Hindlimb muscle (tissue), 1 donor: ENCODE measurements around the gene PRR19. TPM values are rescaled to one million over a fixed set of nuclear protein-coding genes. Genes with fewer than 3 reads are reported as not detected.

ENCODE experiments used
- DNase-seq: peaks from one replicate; pipeline ENCODE4 v3.0.0-alpha.2; 2013
- polyA plus RNA-seq: library from polyadenylated mRNA; unstranded; fragments of 120-200 nt; gene quantifications from one replicate; pipeline ENCODE4 v1.2.1, GENCODE V29; 2013; ENCODE audit not compliant: insufficient read length

Gene PRR19
- polyA plus RNA-seq, 1 donor: 0.53 TPM

- DNase-seq: no peak
Observed at GRCh38 chr19:42352301-42353259, 50.6 kb downstream of the PRR19 start.

GRCh38 chr19:42353341-42354015 lies 51.5 kb downstream of the PRR19 start:
- DNase-seq: no peak

GRCh38 chr19:42355896-42356295 lies 54.0 kb downstream of the PRR19 start:
- DNase-seq: no peak

GRCh38 chr19:42356686-42357085 lies 54.8 kb downstream of the PRR19 start:
- no peak for DNase-seq

- no peak for DNase-seq
Observed at GRCh38 chr19:42357290-42357689, 55.4 kb downstream of the PRR19 start.

Other genes with a start within 250 kb of the PRR19 start
- 2.2 TPM for gene GRIK5, start 231.9 kb upstream of the PRR19 start, polyA plus RNA-seq
- 12.4 TPM for gene ZNF574, start 226.0 kb upstream of the PRR19 start, polyA plus RNA-seq
- gene POU2F2, start 169.7 kb upstream of the PRR19 start, polyA plus RNA-seq: 2.0 TPM
- gene DEDD2, start 84.5 kb upstream of the PRR19 start, polyA plus RNA-seq: 16.6 TPM
- 6.7 TPM for gene ZNF526, start 81.8 kb upstream of the PRR19 start, polyA plus RNA-seq
- gene GSK3A, start 59.5 kb upstream of the PRR19 start, polyA plus RNA-seq: 47.4 TPM
- gene ERF, start 47.0 kb upstream of the PRR19 start, polyA plus RNA-seq: 34.5 TPM
- 44.8 TPM for gene CIC, start 32.9 kb upstream of the PRR19 start, polyA plus RNA-seq
- gene PAFAH1B3, start 492 bp downstream of the PRR19 start, polyA plus RNA-seq: 33.6 TPM
- gene TMEM145, start 11.2 kb downstream of the PRR19 start, polyA plus RNA-seq: 0.41 TPM
- gene MEGF8, start 23.5 kb downstream of the PRR19 start, polyA plus RNA-seq: 30.9 TPM
- gene CNFN, start 88.2 kb downstream of the PRR19 start, polyA plus RNA-seq: not detected
- gene LIPE, start 125.3 kb downstream of the PRR19 start, polyA plus RNA-seq: 11.6 TPM
- not detected for gene CXCL17, start 140.8 kb downstream of the PRR19 start, polyA plus RNA-seq
- 2.1 TPM for gene CEACAM1, start 226.3 kb downstream of the PRR19 start, polyA plus RNA-seq